ENCODE measurements around the gene MYL3.

The MYL3 gene

DNA sequence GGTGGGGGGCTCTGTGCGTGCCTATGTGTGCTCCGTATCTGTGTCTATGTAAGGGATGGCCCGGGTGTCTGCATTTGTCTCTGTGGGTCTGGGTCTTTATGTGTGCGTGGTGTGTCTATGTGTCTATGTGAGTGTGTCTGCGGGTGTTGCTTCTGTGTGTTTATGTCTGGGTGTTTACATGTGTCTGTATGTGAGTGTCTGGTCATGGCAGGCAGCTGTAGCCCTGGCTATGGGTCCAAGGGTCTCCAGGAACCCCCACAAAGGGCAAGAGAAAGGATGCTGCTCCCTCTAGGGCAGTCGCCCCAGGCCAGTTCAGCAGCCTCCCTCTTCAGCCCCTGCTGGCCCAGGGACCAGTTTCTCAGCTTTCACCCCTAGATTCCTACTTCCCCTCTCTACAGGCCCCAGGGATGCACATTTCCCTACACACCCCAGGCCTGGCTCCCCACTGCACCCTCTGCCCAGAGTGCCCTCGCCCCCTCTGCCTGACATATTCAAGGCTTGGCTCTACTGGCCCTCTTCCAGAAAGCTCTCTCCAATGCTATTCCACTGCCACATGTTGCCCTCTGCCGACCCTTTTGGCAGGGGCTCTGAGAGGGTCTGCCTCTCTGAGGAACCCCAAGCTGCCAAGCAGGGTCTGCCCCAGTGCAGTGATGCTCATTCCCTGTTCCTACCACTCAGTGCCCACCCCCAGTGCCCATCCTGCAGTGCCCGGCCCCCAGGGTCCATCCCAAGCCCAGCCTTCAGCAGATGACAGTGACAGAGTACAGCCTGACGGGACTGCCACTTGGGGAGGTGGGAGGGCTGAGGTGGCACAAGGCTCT lies 1.0 kb upstream of the MYL3 start:
- no peak for DNase-seq

DNA sequence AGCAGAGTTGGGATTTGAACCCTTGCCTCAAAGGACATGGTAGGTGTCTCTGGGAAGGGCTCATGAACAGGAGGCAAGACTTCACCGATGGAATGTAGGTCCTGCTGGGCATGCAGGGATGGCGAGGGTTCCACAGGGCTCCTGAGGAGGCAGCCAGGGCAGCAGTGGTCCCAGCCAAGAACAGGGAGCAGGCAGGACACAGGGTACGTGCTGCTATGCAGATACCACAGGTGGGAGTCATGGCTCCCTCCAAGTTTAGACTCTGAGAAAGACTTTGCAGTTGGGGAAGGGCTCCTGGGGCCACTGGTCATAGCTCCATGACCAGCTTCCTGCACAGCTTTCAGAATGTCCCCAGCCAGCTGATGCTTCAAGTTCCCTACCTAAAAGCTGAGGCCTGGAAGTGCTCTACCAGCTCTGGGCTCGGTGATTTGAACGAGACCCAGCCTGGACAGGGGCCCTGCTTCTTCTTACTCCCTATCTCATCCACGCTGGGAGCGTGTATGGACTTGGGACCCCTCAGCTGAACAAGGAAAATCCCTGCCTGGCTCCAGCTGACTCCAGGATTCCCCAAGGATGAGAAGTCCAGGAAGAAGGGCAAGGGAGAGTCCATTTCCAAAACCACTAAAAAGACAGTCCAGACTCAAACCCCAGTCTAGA lies 747 bp downstream of the MYL3 start:
- DNase-seq: no peak

DNA sequence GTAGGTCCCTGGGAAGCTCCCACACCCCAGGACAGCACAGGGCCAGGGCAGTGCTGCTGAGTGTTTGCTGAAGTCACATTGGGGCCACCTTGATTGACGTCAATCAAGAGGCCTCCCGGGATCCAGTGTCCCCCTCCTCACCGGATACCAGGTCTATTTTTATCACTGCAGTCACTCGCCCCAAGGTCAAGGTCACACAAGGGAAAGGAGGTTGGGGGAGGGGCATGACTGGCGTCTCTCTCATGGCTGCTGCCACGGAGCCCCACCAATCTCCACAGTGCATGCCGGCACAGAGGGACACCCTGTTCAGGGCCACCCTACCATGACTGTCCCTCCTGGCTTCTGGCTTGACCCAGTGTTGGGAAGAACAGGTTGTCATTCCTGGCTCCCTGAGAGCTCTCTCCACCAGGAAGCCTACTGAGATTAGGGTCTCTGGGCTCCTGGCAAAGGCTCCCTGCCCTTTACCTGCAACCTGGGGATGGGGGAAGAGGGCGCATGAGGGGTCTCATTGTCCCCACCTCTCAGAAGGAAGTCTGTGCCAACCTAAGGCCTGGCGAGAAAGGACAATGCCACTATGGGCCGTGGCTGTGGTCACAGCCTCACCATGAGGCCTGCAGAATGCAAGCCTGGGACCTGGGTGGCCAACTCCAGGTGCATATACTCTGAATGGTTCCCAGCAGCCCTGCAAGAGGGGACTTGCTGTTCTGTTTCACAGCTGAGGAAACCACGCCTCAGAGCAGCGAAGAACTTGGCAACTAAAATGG lies 1.5 kb downstream of the MYL3 start:
- no peak for DNase-seq

DNA sequence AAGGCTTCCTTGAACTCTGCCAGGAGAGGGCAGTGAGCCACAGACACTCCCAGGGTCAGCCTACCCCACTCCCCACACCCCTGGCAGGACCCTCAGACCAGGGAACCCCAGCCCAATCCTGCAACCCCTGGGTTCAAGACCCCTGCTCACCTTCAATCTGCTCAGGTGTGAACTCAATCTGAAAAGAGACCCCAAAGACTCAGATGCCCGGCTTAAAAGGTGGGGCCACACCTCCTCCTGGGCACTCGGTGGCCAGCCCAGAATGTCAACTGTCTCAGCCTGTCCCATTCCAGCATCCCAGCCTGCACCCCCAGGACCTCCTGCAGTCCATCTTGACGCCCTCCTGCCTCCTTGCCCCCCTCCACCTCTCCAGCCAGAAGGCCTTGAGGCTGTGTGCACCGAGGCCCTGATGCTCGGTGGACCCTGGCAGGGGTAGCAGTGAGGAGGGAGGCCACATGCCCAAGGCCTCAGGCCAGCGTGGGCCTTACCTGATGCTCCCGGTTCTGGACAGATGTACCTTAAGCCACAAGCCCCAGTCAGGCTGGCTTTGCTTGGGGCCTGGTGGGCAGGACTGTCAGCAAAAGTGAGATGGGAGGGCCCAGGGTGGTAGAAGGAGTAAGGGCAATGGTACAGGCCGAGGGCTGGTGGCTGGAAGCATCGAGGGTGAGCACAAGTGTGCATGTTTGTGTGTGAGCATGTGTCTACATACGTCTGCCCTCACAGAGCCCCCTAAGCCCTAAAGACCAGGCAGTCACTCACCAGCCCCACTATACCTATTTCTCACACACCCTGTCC lies 2.2 kb downstream of the MYL3 start:
- no peak for DNase-seq

DNA sequence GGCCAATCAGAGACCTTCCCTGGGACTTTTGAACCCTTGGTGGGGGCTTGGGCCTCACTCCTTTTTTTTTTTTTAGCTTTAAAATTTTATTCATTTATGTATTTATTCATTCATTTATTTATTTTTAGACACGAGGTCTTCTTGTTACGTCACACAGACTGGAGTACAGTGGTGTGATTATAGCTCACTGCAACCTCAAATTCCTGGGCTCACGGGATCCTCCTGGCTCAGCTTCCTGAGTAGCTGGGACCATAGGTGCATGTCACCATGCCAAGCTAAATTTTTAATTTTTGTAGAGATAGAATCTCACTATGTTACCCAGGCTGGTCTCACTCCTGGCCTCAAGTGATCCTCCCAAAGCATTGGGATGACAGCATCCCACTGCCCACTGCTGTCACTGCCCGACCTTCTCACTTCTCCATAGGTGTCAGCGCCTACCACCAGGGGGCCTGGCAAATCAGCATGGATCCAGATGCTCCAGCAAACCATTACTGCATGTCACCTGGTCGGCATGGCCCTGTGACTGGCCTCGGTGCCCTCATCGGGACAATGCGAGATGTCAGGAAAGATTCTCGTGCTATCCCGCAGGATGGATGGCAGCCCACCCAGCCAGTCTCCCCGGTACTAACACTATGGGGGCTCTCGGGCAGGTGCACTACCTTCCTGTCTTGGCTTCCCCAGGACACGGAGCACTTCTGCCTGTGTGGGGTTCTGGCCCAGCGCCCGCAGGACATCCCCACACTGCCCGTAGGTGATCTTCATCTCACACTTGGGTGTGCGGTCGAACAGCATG lies 3.0 kb downstream of the MYL3 start:
- peak; percentile 21 for DNase-seq

DNA sequence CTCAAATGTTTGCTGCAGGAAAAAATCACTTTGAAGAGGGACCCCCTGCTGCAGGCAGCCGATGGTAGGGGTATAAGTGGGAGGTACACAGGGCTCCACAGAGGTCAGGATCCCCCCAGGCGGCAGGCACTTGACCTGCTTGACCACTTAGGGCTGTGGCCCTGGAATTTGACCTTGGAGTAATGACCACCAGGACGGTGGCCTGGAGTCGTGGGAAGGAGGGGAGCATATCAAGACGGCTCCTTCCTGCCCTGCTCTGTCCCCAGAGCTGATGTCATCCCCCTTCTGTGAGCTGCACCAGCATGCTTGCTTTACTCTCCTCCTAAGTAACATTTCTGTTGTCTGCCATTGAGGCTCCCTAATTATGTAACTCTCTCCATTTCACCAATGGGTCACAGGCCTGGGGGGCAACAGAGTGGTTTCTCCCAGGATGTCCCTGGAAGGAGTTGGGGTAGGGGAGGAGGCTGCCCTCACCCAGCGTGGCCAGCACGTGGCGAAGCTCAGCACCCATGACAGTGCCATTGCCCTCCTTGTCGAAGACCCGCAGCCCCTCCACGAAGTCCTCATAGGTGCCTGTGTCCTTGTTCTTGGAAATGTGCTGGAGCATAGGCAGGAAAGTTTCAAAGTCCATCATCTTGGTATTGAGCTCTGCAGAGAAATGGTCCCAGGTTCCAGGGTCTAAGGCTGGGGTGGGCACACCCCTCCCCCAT lies 4.1 kb downstream of the MYL3 start:
- DNase-seq: no peak

DNA sequence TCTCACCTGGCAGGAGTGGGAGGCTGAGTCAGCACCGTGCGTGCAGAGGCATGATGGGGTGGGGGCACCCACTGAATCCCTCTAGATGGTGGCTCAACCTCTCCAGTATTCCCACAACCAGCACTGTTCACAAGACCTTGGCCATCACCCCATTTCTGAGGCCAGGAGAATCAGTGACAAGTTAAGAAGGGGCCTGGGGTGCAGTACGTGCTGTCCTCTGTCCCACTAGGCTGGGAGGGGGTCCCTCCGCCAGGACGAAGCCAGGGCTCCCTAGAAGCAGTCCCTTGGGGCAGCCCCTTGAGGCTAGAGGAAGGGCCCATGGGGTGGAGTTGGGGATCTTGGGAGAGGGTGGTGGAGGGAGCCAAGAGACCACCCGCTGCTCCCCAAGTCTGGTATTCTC lies 4.8 kb downstream of the MYL3 start:
- DNase-seq: no peak

DNA sequence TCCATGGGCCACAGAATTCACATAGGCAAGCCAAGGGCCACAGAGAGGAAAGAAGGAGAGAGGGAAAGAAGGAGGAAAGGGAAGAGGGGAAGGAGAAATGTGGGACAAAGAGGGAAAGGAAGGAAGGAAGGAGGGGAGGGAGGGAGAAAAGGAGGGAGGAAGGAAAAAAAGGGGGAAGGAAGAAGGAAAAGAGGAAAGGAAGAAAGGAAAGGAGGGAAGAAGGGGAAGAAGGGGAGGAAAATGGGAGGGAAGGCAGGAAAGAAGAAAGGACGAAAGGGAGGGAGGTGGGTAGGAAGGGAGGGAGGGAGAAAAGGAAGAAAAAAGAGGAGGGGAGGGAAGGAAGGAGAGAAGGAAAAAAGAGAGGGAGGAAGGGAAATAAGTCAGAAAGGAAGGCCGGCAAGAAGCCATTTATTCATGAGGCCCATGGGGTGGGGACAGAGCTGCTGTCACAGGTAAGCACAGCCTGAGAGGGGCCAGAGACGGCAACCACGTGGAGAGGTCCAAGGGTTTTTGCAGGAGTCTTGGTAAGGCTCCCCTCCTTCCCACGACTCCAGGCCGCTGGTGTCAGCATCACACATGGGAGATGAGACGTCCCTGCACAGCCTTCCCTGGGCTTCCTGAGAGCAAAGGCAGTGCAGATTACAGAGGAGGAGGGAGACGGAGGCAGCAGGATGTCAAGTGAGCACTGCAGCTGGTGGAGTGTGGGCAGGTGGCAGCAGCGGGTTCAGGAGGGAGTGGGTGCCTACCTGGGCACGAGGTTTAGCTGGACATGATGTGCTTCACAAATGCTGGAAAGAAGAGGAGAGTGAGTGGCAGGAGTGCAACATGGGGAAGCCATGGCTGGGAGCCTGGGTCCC lies 5.5 kb downstream of the MYL3 start:
- DNase-seq: no peak

DNA sequence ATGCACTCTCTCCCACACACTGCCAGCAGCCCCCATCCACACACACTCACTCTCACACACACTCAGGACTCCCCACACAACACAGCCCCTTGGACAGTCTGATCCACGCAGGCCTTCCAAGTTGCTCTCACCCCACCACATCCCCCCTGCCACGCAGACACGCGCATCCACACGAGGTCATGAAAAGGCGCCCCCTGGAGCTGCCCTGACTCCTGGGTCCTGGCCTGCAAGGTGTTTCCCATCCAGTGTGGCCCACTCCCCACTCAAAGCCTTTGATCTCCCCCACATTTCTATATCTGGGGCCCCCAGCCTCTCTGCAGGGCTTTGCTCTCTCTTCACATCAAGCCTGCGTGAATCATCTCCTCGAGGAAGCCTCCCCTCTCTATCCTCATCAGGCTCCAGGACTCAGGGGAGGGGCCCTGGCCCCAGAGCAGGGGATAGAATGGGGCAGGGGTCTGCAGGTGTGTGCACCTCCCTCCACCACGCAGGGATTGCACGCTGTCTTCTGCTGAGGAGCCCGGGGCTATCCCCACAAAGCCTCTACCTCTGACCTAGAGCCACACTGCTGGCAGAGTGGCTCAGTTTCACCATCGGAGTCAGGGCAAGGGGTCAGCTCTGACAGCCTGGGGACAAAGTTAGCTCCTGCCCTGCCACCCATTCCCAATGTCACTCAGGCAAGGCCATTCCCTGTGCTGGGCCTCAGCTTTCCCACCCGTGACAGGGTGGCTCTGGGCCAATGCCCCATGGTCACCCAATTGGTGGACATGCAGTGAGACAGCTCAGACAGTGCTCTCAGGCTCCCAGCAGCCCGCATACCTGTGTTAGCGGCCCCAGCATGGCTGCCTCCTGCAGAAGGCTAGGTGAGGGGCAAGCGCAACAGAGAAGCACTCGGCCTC lies 6.4 kb downstream of the MYL3 start:
- no peak for DNase-seq

DNA sequence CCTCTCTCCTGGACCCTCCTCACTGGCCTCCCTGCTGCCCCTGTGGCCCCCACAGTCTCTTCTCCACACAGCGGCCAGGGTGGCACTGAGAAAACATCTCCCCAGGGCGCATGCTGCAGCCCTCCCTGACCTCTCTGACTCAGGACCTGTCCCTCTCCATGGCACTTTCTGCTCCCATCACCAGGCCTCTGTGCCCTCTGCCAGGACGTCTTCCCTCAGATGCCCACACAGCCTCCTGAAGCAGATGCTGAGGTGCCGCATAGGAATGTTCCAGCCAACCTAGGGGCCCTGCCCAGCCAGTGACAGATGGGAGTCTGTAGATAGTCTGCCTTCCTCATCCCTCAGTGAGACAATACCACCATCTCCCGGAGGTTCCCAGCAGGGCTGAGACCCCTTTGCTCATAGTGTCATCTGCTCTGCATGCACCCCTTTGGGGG lies 8.7 kb downstream of the MYL3 start:
- DNase-seq: no peak

DNA sequence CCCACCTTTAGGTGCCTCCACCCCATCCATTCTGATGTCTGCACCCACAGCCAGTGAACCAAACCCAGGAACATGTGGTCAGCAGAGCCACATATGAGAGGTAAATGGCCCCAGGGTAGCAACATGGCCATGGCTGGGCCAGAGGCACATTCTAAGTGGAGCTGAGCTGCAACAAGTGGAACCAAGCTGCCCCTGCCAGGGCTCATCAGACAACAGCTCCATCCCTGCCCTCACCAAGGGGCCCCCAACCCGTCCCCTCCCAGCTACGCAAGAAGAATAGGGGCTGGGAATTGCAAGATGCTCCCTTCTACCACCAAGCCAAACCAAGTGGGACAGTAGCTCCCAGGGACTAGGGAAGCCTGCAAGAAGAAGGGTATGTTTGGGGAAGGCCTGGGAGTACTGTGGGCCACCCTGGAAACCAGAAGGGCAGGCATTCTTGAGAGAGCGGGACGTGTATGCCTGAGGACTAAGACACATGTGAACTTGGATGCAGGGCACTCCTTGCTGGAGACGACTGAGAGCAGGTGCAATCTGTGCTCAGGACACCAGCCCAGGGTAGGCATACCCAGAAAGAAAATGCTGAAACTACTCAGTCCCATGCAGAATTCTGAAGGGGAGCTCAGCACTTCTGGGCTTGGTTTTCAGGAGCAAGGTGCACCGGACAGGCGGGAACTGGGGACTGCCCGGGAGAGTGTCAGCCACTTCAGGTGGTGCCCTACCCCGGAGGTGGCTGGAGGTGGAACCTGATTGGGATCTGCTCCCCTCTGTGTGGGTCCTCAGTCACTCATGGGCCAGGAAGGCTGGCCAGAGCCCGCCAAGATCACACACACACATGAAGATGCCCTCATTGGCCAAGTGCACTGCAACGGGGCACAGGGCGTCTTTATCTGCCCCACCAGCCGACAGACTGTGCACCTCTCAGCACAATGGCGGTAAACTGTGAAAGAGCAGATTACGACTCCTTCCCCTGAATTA lies 9.5 kb downstream of the MYL3 start:
- no peak for DNase-seq

DNA sequence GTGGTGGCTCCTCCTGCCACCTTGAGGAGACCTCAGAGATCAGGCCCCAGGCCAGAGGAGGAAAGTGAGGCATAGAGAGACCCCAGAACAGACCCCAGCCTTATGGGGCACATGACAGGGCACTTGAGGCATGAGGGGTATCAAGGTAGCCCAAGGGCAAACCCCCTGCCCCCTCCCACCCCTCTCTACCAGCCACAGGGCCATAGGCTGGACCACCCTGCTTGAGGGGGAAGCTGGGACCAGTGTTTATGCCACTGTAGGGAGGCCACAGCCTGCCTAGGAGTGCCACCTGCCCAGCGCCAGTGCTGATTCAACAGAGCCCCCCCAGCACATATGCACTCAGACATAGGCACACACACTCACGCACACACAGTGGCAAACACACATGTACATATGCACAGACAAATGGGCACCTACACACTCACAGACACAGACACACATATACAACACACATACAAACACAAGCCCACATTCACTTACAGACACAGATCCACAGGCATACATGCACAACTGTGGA lies 10.3 kb downstream of the MYL3 start:
- no peak for DNase-seq

DNA sequence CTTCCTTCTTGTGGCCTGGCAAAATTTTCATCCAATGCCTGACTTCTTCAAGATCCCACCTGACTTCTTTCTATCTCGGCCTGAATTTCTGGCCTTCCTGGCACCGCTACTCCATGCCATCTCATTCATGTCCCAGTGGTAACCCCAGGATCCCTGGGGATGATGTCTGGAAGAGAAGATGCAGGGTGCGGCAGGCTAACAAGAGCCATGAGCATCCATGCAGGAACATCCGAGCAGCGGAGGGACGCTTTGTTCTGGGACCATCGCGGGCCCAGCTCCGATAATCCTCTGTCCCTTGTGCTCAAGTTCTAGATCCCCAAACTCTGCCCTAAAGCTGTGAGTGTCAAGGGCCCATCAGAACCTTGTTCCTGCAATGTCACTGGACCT lies 10.9 kb downstream of the MYL3 start:
- no peak for DNase-seq

DNA sequence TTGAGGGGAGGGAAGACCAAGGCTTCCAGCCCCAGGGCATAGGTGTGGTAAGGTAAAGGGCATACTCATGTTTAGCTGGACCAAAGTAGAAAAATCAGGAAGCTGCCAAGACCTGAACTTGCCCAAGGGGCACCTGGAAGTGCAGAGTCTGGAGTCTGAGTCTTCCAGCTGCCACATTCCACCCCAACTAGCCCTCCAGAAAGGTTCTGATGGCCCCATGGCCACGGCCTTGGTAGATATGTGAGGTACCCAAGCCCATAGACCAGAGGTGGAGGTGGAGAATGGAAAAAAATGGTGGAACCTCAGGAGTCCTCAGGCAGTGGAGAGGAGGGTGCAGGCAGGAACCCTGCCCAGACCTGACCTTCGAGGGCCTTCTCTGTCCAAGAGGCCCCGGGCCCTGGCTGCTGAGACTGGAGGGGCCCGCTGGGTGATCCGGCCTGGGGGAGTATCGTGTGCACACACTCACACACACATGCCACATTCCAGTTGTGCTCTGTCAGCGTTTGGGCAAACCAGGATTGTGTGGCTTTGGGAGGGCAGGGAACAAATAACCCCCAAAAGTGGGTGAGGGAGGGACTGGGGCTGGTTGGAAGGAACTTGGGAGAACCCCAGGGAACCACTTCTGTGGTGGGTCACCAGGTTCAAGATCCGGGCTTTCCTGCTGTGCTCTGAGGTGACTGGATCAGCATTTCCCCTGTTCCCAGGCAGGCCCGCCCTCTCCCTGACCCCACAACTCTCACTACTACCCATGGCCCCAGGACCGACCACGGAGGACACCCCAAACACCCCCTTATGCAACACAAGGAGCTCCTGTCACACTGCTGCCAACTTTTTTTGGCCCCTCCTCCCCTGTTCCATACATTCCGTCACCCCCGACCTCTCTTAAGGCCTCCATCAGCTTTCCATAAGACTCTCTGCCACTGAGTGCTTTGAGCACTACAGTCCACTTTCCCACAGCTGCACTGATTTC lies 11.6 kb downstream of the MYL3 start:
- DNase-seq: no peak

DNA sequence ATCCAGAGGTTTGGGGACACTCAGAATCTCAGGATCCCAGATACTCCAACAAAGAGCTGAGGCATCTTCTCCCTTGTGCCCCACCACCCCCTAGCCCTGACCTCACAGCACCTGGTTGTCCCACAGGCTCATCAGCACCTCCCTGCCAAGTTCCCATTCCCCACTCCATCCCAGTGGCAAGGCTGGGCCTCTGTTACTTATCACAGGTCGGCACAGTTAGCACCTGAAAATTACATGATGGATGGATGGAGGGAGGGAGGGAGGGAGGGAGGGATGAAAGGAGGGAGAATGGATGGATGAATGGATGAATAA lies 12.8 kb downstream of the MYL3 start:
- DNase-seq: no peak

DNA sequence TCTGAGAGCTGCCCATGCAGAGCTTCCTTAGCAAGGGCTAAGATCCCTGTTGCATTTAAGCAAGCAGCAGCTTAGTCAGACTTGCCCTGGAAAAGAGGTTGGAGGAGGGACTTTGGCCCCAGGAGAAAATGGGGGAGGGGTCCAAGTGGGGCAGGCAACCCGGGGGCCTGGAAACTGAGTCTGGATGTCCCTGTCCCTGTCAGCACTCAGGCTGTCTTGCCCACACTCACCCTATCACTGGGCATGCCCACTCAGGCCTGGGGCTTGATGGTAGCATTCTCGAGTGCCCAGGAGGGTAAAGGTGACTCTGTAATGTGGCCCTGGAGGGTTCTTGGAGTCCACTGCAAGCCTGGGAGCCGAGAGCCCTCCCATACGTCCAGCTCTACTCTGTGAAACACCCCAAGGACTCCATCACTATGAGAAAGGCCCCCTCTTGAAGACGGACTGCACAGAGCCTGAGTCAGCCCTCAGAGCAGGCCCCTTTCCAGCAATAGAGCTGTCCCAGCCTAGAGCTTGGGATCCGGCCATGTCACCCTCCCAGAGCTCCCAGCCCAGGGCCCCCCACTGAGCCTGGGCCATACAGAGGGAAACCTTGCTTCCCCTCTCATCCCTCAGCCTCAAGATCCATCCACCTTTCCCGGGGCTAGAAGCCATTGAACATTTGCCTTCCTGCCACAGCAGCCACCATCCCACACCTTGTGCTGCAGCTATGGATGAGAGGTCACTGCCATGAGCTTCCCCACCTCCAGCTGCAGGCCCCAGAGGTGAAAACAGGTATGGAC lies 13.4 kb downstream of the MYL3 start:
- DNase-seq: no peak

Measured in inflammatory macrophage treated with lipopolysaccharide for 4 hours (primary cell).